RPMI7951 (cell line): ENCODE data around the gene HMGXB4. TPM values are rescaled to one million over a fixed set of nuclear protein-coding genes. Genes with fewer than 3 reads are reported as not detected.
A peak's percentile ranks its signal among the peaks of the same experiment; 100 is the strongest.
"Not testable (repeated sequence)": the region's sequence is repeated elsewhere in the genome, so short reads cannot be mapped to it uniquely, and the experiment has no call there.

Source experiments
- DNase-seq: peaks from one replicate; pipeline ENCODE4 v3.0.0-alpha.2; 2012; ENCODE audit warnings: low read depth
- total RNA-seq: library from RNA; depleted of rRNA; stranded (reverse); fragments of >200 nt; shearing (Covaris generic); gene quantifications from 2 replicates; pipeline ENCODE4 v1.2.3, GENCODE V29; 2014; rRNA removed

Gene HMGXB4, protein sequence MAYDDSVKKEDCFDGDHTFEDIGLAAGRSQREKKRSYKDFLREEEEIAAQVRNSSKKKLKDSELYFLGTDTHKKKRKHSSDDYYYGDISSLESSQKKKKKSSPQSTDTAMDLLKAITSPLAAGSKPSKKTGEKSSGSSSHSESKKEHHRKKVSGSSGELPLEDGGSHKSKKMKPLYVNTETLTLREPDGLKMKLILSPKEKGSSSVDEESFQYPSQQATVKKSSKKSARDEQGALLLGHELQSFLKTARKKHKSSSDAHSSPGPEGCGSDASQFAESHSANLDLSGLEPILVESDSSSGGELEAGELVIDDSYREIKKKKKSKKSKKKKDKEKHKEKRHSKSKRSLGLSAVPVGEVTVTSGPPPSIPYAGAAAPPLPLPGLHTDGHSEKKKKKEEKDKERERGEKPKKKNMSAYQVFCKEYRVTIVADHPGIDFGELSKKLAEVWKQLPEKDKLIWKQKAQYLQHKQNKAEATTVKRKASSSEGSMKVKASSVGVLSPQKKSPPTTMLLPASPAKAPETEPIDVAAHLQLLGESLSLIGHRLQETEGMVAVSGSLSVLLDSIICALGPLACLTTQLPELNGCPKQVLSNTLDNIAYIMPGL
- total RNA-seq: 11.3 and 16.7 TPM in 2 replicates

DNA sequence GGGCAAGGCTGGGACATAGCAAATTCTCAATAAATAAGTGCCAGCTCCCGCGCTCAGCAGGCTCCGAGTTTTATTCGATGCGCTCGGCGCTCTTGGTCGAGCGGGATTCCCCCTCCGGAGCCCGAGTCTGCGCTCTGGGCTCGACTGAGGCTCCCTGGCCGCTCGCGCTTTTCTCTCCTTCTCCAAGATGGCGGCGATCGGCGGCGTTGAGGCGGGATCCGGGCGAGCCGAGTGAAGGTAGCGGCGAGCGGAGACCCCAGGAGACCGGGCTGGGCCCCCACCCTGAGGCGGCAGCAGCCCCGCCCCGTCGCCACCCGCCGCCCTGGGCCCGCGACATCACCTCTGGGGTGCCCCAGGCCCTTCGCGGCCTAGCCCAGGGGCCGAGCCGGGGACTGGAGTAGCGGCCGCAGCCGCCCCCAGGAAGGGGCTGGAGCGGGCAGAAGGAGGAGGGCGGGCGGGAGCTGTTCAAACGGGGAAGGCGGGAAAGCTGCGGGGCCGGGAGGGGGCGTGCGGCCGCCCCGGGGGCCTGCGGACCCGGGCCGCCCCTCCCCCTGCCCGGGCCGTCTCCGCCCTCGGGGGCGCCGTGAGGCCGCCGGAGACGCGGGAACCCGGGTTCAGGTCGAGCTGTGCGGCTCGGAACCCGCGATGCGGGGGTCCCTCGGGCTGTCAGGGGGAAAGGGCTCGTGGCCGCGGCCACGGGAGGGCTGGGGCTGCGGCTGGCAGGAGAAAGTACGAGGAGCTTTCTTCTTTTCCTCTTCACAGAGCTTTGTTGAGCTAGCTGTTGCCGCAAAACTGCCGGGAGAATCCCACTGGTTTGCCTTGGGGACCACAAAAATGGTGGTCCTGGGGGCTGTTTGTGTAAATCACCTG is at the start of gene HMGXB4:
Gene HMGXB4, plus strand, starts transcription at position 173 of the 870 bp plus-strand sequence. CDS start 4,898 bp downstream, outside the sequence.
- DNase-seq: peak; percentile 86

DNA sequence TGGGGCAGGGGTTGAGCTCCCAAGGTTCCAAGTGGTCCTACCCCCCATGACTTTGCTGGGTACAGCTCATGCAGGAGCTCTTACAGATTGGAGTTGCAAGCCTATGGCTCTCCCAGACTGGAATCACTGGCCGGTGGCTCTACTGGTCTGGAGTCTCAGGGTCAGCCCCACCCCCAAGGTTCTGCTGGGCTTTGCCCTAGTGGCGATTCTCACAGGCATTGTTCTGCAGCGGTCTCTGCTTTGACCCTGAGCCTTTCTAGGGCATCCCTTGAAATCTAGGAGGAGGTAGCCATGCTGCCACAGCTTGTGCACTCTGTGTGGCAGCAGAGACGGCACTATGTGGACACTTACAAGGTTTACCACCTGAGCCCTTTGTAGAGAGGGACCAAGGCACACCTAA is 49.3 kb upstream of the HMGXB4 start:
- DNase-seq: no peak

DNA sequence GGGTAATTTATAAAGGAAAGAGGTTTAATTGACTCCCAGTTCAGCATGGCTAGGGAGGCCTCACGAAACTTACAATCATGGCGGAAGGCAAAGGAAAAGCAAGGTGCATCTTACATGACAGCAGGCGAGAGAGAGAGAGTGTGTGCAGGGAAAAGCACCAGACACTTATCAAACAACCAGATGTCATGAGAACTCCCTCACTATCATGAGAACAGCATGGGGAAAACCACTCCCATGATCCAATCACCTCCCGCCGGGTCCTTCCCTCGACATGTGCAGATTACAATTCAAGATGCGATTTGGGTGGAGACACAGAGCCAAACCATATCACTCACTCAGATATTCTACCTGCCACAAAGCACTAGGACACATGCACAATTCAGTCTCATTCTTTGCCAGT is 48.1 kb upstream of the HMGXB4 start:
- DNase-seq: no peak

DNA sequence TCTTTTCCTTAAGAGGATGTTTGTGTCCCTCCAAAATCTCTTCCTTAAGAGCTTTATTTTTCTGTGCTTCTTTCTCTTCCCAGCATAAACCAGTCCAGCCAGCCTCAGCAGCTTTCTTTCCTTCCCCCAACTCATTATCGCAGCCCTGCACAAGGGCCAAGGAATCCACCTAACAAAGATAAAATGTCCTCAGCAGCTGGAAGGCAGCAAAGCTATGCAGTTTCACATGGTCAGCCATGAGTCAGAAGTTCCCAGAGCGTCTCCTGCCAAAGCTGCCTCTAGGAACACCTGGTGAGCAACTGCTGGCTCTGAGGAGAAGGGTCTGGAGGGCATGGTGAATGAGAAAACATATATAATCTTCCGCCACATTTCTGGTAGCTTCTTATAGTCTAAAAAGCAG is 45.3 kb upstream of the HMGXB4 start:
- peak; percentile 84 for DNase-seq

DNA sequence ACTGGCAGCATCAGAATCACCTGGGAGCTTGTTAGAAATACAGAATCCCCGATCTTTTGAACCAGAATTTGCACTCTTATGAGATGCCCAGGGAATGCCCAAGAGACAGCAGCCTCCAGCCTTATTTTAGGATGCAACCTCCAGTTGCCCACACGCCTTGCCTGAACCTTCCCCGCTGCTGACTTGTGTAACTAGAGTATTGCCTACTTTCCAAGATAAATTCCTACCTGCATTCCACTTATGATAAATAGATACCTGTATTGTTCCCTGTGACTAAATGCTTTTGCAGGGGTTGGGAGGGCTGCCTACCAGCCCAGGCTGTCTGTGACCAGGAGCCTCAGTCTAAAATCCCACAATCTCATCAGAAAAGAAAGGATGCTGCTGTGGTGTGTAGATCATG is 44.3 kb upstream of the HMGXB4 start:
- no peak for DNase-seq

DNA sequence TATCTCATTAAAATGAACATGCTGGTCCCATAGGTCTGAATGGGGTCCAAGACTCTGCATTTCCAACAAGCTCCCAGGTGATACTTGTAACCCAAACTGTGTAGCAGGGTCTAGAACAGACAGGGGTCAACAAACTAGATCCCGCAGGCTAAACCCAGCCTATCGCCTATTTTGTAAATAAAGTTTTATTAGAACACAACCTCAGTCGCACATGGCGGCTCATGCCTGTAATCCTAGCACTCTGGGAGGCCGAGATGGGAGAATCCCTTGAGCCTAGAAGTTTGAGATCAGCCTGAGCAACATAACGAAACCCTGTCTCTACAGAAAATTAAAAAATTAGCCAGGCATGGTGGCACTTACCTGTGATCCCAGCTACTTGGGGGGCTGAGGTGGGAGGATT is 42.3 kb upstream of the HMGXB4 start:
- no peak for DNase-seq

DNA sequence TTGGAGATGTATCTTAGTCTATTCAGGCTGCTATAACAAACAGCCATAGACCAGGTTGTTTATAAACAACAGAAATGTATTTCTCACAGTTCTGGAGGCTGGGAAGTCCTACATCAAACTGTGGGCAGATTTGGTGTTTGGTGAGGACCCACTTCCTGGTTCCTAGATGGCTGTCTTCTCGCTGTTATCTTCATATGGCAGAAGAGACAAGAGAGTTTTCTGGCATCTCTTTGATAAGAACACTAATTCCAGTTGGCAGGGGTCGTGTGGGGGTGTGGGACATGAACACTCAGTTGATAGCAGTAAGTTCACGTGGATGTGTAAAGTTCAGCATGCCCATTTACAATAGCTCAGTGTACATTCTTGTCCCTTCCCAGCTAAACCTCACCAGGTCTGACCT is 41.3 kb upstream of the HMGXB4 start:
- DNase-seq: no peak

DNA sequence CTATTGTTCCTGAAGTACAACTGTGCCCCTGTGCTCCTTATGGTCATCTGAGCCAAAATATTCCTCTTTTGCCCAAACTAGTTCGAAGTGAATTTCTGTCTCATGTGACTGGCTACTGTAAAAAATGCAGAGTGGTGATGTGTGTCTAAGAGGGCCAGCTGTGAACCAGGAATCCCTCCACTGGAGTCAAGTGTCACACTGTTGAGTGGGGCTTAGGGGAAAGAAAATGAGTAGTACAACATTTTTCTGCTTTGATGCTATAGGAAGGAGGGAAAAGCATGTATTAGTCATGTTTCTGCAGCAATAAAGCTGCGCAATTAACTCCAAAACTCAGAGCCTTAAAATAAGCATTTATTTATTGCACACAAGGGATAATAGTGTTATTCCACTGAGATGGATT is 39.8 kb upstream of the HMGXB4 start:
- DNase-seq: peak; percentile 58

DNA sequence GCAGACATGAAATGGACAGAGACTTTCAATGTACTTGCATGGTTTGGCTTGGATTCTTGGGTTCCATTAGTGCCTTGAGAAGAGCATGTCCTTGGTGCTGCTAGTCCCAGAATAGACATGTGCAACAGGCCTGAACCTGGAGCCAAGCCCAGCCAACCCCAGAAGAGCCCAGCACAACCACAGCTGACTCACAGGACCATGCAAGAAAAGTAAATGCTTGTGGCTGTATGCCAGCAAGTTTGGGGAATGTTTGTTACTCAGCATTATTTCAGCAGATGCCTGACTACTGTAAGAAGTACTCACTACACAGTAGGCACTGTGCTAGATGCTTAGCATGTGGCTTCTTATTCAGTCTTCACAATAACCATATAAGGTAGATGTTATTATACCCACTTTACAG is 39.2 kb upstream of the HMGXB4 start:
- DNase-seq: peak; percentile 81

DNA sequence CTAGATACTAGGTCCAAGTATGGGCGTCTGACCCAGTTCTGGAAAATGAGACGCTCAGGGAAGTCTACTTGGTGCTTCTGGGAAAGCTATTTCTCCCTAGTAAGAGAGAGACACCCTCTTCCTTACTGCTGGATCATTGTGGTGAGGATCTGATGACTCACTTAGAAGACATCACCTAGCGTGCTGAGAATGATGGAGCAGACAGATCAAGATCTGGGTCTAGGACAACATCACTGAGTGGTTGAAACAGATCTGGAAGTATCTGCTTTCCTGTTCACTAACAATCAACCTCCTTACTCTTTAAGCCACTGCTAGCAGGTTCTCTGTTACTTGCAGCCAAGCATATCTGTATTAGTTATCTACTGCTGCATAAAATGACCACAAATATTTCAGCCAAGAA is 38.3 kb upstream of the HMGXB4 start:
- DNase-seq: peak; percentile 93

DNA sequence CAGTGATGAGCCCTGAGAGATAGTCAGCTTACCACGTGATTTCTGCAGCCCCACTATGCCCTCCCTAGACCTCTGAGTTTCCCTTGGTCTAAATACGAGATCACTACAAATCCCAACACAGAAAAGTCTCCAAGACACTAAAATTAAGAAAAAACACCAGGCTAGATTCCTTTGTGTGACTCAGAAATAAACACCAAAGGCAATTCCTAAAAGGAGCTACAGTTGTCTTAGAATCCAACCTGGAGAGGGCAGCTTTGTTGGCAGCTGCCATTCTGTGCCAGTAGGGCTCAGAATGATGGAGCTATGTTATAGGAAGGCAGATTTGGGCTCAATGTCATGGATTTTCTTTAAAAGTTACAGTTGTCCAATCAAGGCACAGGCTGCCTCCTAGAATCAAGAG is 37.1 kb upstream of the HMGXB4 start:
- peak; percentile 39 for DNase-seq

DNA sequence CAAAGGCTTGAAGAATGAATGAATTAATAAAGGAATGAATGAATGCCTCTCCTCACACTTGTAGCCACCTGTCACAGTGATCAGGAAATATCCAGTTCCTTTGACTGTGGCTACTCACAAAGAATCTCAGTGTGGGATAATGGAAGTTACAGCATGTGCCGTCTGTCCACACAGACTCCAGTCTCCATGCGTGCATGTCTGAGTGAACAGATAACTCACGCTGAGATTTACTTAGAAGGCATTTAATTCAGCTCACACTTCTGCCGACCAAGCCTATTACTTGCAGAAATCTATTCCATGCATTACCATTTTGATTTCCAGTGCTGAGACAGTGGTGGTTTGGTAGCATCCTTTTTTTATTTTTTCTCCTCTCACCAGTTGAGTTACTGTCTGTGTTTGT is 32.3 kb upstream of the HMGXB4 start:
- no peak for DNase-seq

DNA sequence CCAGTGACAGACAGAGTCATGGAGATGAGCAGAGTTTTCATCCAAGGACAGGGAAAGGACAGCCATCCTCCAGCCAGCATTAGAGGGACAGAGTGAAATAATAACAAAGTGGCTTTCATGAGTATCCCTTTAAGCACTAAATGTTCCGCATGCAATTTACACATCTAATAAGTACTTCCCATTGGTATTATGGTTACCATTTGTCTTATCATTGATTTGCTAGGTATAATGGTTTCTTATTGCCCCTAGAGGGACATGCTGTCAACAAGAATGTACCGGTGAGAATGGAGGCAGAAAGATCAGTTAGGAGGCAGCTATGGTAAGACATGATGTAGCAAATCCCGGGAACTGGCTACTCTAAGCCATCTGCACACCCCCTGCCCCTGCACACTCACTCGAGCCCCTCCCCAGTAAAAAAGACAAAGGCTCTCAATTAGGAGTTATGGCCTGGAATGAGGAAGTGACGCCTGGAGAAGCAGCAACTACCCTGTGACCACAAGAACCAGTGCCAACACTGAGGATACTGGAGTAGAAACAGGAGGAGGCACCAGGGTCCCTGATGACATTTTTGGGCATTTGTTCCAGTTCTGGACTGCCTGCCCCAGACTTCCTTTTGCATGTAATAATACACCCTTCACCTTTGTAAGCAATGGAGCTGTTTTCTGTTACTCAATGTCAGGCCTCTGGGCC is 30.2 kb upstream of the HMGXB4 start:
- no peak for DNase-seq

DNA sequence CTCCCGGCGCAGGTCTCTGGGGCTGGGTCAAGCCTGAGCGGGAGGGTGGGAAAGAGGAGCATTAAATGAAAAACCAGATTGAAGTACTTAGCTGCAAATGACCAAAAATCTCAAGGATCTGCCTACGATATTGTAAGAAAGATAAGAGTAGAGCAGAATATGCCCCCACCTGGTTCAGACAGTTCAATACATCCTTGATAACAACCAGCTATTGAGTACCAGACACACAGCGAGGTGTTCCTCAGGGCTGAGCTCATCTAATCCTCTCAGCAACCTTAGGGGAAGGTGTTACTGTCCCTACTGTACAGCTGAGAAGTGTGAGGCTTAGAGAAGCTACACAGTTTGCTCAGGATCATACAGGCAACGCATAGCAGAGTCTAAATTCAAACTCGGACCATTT is 27.4 kb upstream of the HMGXB4 start:
- no peak for DNase-seq

DNA sequence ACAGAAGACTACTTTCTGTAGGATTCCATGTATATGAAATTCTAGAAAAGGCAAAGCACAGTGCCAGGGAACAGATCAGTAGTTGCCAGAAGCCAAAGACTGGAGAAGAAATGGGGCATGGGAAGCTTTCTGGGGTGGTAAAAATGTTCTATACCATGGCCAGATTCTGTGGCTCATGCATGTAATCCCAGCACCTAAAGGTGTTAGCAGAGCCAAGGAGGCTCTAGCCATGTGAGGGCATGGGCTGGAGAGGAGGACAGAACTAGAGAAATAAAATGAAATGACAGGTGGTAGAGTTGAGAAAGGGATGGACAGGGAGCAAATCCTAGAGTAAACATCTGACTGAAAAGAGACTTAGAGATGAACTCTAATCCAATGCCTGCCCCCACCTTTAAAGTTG is 26.9 kb upstream of the HMGXB4 start:
- DNase-seq: no peak

DNA sequence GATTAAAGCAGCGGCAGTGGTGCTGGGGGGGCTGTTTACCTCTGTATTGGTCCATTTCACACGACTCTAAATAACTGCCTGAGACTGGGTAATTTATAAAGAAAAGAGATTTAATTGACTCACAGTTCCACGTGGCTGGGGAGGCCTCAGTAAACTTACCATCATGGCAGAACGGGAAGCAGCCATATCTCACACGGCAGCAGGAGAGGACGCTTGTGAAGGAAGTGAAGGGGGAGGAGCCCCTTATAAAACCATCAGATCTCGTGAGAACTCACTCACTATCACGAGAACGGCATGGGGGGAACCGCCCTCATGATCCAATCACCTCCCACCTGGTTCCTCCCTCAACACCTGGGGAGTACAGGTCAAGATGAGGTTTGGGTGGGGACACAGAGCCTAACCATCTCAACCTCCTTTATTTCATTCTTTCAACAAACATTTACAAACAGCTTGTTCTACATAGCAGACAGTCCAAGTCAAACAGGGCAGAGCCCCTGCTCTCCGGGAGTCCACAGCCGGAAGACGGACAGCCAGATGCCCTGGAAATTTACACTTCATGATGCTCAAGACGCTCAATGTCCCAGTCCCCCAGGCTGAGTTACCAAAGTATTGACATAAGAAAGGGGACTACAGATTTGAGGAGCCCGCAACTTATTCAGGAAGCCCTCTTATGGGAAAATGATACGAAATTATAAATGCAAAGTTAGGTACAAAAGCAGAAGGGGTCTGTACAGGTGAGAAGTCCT is 26.3 kb upstream of the HMGXB4 start:
- peak; percentile 66 for DNase-seq

DNA sequence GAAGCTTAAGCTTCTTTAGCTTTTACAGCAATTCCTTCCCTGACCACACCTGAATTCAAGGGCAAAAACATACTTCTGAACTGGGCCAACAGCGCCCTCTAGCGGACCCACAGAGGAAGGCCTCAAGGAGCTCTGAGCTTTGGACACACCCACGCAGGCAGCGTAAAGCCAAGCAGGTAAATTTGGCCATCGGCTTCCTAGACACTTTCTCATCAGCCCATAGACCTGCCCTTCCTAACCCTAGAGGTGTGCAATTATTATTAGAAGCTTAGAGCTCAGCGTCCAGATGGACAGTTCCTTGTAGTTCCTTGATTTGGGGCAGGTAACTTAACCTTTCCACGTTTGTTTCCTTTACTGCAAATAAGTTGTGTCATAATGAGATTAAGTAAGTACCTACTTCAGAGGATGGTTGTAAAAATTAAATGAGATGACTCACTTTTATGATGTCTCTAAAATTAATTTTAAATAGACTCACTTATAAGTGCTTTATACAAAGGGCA is 25.7 kb upstream of the HMGXB4 start:
- peak; percentile 71 for DNase-seq

DNA sequence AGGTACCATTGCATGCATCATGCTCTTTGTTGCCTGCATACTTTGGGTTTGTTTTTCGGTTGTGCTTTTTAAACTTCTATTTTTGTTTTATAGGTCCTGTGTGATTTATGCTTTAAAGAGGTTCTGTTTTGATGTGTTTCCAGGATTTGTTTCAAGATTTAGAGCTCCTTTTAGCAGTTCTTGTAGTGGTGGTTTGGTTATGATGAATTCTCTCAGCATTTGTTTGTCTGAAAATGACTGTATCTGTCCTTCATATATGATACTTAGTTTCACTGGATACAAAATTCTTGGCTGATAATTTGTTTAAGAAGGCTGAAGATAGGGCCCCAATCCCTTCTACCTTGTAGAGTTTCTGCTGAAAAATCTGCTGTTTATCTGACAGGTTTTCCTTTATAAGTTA is 18.5 kb upstream of the HMGXB4 start:
- not testable (repeated sequence) for DNase-seq

DNA sequence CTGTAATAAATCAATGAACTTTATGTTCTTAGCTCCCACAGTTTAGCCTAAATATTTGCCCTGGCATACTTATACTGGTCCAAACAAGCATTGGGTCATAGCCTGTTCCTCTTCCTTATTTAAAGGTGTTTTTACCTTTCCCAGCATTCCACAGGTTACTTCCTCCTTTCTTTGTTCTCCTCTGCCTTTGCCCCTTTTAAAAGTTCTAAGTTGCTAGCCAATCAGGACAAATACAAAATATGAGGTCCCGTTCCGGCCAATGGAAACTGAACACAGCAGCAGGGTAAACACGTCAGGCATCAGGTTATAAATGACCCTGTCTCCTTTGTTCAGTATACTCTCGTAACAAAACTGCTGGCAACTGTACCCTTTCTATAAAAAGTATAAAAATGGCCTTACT is 12.8 kb upstream of the HMGXB4 start:
- not testable (repeated sequence) for DNase-seq

DNA sequence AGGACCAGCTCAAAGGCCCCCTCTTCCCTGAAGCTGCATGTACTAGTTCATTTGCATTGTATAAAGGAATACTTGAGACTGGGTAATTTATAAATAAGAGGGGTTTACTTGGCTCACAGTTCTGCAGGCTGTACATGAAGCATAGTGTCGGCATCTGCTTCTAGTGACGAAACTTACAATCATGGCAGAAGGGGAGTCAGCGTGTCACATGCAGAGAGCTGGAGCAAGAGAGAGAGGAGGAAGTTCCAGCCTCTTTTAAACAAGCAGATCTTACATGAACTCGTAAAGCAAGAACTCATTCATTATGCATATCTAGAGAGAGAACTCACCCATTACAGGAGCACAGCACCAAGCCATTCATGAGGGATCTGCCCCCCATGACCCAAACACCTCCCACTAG is 7.1 kb upstream of the HMGXB4 start:
- DNase-seq: no peak

DNA sequence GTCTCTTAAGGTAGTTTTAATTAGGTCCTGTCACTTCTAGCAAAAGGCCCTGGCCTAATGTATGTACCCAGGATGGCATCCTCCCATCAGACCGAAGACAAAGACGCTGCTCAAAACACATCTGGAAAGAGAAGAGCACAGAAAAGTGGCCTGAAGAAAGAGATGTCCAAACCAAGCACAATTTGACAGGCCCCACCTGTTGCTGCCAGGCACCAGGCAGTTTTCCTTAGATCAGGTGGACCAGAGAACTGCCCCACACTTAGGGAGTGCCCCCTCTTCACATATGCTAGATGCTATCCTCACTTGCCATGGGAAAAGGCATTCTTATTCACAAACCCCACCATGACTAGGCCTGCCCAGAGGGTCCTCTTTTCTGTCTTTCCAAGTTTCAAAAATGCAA is 3.3 kb upstream of the HMGXB4 start:
- no peak for DNase-seq
